Mesenteric fat pad (tissue), 1 donor: ENCODE results near the gene RALGPS1. TPM values are rescaled to one million over a fixed set of nuclear protein-coding genes. Genes with fewer than 3 reads are reported as not detected.

Experiments used
- DNase-seq: peaks from one replicate; pipeline ENCODE4 v3.0.0-alpha.2; 2020; ENCODE audit warnings: low spot score
- total RNA-seq: library from RNA; stranded (reverse); fragmentation: NEBNext Ultra II Directional; extraction: Animal tissue kit (Norgen Biotek cat#: 25700); gene quantifications from one replicate; pipeline ENCODE4 v1.2.1, GENCODE V29; 2021
- donor health status: DM: yes; HTN: yes; CAD: no.

The RALGPS1 gene
- total RNA-seq, 1 donor from 2014 or later, result 4.8 TPM

DNA sequence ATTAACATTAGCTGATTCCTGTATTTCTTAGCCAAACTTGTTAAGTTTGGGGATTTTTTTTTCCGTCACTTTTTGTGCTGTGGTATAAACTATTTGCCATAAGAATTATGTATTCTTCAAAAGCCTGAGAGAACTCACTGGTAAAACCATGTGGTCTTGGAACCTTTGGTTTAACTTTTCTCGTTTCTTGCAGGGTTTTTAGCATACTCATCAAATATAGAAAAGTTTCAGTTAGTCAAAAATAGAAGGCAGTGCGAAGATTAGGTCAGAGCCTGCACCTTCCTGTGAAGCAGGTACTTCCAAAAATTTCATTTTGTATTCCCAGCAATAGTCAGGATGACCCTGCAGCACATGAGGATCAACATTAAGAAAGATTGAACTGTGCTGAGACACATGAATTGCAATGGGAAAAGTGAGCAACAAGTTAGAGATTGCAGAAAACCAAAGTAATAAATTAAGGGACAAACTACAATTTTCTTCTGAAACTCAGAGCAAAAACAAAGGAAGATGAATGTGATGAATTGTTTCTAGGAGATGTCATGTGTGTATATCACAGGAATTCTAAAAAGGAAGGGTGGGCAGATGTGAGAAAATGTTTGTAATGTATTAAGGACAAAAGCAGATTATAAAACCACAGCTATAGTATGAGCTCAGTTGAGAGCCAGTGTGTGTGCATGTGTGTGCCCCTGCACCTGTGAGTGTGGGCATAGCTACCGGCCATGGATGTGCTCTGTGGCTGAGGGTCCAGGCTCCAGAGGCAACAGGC is 105.6 kb downstream of the RALGPS1 start:
- DNase-seq, result peak; percentile 59

DNA sequence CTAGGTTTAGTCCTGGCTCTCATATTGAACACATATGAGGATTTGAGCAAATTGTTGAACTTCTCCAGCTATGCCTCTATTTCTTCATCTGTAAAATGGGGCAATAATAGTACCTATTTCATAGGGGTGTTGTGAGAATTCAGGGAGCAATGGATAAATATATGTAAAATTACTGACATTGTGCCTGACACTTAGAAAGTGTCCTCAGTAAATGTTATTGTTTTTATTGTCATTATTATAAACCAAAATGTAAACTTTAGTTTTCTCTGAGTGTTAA is 106.2 kb downstream of the RALGPS1 start:
- no peak for DNase-seq

DNA sequence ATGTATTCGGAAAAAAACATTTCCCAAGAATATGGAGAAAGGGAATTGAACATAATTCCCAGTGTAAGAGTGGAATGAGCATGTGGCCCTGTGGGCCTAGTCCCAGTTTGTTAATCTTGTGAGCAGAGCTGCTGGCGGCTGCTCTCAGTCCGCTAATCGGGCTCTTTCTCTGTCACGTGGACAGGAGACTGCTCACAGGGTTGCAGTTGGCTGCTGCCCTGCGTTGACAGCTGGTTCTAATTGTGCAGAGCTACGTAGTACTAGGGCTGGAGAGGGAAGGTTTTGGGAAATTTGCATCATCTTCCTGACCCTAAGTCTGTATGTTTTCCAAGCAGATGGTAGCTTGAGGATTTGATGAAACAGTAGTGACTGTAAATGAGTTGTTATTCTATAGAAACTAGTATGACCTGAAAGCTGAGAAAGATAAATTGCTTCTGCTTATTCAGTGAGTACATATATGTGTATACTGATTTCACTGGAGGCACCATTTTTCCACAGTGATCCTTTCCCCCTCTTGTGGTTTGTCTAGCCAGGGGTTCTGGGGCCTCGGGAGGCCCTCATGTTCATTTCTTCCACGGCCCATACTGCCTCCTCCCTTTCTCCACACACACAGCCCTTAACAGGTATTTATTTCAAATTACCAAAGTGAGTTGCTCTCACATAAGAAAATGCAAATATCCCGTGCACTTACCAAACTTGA is 107.2 kb downstream of the RALGPS1 start:
- peak; percentile 89 for DNase-seq

DNA sequence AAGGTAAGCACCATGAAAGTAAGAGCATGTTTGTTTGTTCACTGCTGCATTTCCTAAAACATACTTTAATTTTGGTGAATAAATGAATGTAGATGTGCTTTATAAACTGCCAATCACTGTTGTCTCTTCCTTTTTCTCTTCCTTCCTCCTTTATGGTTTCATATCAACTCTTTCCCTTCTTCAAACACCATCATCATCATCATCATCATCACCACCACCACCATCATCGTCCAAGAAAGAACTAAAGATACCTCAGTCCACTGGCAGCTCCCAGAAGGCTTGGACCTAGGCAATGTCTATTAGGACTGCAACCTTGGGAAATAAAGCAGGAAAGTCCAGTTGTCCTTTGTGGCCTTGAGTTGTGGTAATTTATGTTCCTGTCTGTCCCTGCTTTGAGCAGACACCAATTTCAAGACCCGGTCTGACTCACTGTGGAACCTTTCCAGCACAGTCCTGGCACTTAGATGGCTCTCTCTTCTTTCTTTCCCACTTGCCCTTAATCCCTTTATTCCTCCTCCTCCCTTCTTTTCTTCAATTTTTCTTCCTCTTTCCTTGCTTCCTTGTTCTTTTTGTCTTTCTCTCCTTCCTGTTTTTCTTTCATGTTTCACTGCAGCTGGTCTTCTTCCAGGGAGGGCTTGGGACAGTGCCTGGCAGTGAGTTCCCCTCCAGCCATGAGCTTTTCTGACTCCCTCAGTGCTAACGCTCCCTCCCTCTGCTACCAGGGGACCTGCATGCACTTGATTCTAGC is 108.5 kb downstream of the RALGPS1 start:
- DNase-seq, result peak; percentile 35

DNA sequence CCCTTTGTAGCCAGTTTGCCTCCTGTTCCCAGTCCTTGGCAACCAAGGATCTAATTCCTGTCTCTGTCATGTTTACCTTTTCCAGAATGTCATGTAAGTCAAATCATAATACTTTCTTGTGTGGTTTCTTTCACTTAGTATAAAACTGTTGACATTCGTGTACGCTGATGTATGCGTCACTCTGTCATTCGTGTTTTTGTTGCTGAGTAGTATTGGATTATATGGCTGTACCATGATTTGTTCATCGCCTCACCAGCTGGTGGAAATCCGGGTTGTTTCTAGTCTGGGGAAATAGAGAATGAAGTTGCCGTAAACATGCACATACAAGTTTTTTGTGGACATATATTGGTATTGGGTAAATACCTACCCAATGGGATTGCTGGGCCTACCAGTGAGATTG is 110.5 kb downstream of the RALGPS1 start:
- no peak for DNase-seq

DNA sequence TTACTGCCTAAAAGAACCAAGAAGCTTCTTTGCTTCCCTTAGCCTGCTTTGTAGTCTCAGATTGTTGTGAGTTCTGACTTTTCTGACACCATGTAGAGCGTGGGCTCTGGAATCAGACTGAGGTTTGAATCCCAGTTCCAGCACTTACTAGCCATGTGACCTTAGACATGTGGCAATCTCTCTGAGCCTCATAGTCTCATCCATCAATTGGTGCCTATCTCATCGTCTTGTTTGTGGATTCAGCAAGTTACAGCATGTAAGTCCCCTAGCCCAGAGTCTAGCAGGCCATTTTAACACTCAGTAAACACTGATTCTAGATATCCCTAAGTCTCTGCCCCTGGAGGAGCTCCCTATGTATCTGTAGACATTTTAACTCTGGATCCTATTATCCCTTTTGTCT is 113.1 kb downstream of the RALGPS1 start:
- no peak for DNase-seq

DNA sequence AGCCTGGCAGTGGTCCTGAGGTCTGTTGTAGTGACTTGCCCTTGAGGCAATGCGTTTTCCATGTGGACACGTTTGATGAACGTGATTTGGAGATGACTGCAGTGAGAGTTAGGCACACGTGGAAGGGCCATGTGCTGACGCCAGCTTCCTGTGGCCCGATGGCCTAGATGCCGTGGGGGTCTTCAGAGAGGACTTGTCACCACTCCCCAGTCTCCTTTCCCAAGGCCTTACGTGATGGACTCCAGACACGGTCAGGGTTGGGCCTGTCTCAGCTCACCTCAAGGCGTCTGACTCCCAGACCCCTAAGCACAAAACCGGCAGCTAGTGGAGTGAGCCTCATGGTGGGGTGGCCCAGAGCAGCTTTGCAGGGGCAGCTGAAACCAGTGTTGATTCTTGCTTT is 115.0 kb downstream of the RALGPS1 start:
- peak; percentile 59 for DNase-seq

DNA sequence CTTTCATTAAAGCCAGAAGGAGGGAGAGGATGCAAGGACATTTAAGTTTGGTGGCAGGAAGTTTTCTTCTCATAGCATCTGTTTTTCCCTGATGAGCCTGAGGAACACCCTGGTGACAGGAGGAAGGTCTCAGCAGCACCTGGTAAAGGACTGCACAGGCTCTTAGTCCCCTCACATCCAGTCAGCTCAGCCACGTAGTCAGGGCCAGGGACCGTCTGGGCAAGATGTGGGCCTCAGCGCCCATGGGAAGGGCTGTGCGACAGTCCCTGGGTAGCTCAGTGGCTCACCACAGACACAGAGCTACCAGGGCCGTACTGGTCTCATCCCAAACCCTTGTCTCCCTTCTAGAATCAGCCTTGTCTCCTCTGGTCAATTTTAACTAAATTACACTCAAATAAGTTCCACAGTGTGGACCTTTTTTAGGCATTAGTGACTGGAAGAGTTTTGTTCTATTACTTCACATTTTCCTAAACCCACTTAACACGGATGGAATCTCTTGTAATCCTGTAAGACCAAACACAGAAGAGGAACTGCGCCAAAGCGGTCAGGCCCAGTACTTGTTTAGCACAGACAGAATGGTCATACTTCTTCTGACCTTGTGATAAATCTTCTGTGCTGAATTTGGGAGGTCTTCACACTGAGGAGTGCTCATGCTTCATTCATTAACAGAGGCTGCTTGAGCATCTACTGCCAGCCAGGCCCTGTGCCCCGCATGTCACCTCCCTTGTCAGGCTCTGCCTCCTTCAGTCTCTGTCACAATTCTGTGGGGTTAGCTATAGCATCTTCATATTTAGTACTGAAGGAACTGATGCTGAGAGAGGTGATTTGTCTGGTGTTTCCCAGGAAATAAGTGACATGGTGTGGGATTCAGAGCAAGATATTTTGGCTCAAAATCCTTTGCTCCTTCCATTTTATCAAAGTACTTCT is 116.5 kb downstream of the RALGPS1 start:
- peak; percentile 85 for DNase-seq

DNA sequence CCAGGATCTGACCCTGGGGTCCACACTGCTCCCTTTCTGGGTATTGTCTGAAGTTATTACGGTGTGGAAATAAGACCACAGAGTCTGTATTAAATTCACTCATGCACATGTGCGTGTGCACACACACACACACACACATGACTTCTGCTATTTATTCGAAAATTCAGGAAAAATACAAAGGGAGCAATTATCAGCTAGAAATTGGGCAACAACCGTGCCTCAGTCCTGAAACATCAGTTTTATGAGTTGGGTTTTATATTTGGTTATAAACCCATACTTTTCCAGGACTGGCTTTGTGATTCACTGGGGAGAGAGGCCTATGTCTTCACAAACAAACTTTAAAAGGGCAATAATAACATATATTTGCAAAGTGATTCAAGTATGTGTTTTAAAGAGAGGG is 117.7 kb downstream of the RALGPS1 start:
- DNase-seq, result no peak

DNA sequence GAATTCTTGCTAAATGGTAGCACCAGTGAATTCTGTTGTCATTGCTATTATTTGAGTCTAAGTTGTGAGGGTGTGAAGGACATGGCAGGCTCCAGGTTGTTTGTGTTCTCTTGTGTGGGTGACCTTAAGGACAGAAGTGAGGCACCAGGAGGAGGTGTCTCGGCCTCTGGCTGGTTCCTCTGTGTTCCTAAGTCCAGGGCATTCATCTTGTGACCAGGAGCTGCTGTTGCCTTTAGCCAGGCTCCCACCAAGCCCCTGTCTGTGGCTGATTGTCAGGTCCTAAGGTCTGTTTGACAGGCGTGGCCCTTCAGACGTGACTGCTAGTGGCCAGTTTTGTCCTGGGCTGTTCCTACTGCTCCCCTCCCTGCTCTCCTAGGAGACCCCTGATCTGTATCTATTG is 118.5 kb downstream of the RALGPS1 start:
- DNase-seq, result peak; percentile 49

DNA sequence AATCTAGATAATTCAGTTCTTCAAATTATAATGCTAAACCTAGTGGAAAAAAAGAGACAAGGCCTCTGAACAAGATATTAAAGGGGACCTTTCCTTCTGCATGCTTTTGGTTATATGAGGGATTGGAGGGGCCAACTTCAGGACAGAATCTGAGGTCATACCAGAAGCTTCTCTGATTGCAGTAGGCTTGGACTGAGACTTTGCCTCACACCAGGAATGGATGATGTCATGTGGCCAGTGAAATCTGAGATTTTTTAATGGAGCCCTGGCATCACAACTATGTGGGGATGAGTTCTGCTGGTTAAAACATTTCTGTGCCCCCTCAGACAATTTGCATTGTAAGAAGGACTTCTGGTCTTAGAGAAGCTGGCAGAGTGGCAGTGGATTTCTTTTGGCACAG is 119.2 kb downstream of the RALGPS1 start:
- no peak for DNase-seq

DNA sequence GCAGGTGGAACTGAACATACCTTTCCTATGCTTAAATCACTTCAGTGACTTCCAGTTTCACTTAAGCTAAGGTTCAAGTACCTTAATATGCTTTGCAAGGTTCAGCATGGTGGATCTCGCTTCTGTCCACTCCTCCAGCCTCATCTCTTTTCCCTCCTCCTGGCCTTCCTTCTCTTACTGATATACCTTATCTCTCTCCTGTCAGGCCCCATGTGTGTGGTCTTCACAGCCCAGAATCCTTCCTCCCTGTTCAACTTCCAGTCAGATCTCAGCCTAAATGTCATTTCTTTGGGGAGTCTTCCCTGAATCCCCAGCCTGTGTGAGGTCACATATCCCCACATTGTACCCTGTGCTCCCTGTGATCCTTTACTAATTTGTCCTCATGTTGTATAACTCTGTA is 120.1 kb downstream of the RALGPS1 start:
- peak; percentile 28 for DNase-seq

DNA sequence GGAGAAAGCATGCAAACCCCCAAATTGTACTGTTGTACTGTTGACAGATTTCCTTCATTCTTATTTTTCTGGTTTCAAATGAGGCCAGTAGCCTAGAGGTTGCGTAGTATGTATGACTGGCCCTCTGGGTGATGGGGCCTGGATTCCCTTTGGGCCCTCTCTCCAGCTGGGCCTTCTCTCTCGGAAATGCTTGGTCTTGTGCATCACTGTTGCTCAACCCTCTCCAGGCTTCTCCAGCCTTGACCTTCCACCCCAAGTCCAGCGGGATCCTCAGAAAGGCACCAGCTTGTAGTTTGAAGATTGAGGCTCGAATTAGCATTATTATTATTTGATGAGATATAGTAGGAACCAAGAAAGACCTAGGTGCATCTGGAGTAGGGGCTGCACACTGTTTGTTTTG is 120.8 kb downstream of the RALGPS1 start:
- DNase-seq, result peak; percentile 71

DNA sequence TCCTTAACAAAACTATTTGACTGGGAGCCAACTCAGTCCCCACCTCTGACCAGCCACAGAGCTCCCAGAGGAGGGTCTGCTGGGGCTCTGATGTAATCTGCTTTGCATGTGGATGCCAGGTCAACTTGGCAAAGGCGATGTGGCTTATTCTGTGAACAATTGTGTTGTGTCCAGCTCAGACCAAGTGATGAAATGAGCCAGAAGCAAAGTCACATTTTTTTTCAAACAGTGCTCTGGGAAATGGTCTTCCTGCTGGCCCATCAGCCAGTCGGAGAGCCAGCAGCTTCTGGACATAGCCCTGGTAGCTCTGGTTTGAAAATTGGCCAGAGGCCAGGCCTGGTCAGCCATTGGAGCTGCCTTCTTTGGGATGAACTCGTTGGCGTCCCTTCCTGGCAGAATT is 121.4 kb downstream of the RALGPS1 start:
- peak; percentile 89 for DNase-seq

DNA sequence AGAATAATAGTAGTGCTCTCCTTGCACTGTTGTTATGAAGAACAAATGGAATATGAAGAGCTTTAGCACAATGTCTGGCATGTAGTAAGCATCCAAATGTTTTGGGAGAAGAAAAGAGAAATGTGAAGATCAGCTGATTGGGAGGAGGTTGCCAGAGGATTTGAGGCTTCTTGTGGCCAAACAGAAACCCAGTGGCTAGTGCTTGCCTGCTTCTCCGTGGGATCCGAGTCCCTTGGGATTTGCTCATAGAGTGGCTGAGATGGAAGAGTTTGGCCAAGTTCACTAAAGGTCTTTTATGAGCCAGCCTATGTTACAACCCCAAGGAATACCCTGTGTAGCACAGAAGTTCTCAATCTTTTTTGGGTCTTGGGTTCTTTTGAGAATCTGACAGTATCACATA is 121.9 kb downstream of the RALGPS1 start:
- peak; percentile 51 for DNase-seq

DNA sequence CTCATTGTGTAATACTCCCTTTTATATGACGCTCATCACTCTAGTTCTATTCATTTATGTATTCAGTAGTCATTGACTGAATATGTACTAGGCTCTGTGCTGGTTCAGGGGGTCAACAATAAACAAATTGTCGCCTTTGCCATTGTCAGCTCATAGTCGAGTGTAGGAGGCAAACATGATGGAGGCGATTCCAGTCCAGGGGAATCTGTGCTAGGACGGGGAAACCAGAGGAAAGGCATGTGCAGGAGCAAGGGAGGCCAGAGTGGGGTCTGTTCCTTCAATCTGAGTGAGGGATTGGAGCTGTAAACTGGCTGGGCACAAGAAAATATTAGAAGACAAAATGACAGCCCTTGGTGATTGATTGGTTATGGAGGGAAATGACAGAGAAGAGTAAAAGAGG is 123.9 kb downstream of the RALGPS1 start:
- DNase-seq, result no peak

DNA sequence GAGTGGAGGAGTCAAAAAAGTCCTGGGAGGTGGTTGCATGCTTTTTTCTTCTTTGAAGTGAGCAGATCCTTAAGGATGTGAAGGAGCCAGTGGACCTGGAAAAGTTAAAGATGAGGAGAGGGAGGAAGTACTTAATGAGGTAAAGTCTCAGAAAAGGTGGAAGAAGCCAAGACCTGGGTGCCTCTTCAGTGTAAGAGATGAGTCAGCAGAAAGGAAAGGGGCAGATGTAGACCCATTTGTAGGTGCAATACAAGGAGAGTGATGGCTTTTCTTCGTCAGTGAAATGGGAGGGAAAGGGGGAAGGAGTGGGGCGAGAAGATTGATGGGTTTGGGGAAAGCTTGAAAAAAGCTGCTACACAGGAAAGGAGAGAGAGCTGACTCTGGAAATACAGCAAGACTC is 124.9 kb downstream of the RALGPS1 start:
- DNase-seq, result no peak

DNA sequence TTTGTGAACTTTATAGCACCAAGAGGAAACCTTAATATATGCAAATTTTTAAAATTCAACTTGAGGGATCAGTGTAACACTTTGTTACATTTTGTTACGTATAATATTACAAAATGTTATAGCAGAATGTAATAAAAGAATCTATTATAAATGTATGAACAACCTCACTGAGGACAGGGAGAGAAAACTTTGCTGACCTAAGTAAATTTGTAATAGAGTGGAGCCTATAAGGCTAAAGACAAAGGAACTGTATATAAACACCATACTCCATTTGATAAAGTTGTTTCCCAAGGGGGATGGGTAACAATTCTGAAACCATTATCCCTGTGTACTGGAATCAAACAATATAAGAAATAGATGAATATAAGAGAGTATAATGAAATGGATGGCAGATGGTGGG is 130.6 kb downstream of the RALGPS1 start:
- DNase-seq, result no peak

DNA sequence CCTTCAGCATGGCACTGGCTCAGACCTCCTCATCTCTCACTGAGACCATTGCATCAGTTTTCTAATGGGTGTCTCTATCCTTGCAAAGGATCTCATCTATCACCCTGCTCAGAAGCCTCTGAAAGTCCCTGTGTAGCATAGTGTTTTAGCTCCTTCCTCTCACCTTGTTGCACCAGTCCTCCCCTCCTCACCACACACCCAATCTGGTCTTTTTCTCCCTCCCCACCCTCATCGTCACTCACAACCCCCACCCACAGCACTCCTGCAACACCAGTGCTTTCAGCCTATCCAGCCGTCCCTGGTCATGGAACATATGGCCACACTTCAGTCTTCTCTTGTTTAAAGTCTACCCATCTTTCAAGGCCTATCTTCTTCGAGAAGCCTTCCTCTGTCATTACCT is 133.4 kb downstream of the RALGPS1 start:
- DNase-seq, result peak; percentile 45

DNA sequence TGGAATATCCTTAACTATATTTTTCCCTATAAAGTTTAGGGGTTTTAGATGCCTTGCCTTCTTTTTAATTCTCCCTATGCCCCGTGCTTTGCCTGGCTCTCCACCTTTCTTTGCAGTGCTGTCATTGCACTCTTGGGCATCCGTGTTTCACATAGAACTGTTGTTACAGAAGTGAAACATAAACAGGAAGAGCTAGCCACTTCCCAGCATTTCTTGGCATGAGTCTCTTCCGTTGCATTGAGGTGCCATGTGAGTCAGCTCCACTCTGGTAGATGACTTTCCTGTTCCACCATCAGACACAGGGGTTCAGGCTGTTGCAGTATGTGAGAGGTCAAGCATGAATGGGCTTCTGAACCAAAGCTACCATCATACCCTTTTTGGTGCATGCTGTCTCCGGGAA is 134.5 kb downstream of the RALGPS1 start:
- DNase-seq, result peak; percentile 43

DNA sequence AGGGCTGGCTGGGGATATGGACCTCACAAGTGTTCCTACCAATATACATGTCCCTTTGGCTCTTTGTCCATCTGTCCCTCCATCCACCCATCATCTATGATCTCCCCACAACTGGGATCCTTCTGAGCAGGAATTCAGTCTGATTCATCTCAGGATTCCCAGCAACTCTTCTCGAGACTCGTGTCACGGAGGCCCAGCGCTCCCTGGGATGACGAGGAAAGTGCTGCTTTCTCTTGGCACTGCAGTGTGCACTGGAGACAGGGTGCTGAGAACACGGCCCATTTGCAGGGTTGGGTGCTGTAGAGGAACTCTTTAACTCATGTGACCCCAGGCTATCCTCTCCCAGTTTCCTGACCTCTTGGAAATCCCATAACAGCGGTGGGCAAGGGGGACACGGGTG is 135.0 kb downstream of the RALGPS1 start:
- DNase-seq, result peak; percentile 65
